Duodenal mucosa (tissue), 2 donors: Measurements from ENCODE around the gene FGFR2.
A peak's percentile ranks its signal among the peaks of the same experiment; 100 is the strongest.

Experiments
- H3K27ac ChIP-seq: one replicate; pipeline ENCODE4 v1.7.0; 2013; ENCODE audit warnings: low read depth, low read length
- H3K27me3 ChIP-seq, 2 donors: one replicate each; pipeline ENCODE4 v1.7.0; 2013; ENCODE audit warnings: low read length in 2 of 2, control low read depth in 1 of 2; ENCODE audit not compliant: insufficient read depth in 2 of 2, control insufficient read depth in 1 of 2
- H3K36me3 ChIP-seq, 2 donors: one replicate each; pipeline ENCODE4 v1.7.0; 2013; ENCODE audit warnings: low read length in 2 of 2, control low read depth in 1 of 2; ENCODE audit not compliant: insufficient read depth in 2 of 2, control insufficient read depth in 1 of 2
- H3K4me1 ChIP-seq, 2 donors: one replicate each; pipeline ENCODE4 v1.7.0; 2013; ENCODE audit warnings: low read length in 2 of 2, control low read depth in 1 of 2; ENCODE audit not compliant: insufficient read depth in 2 of 2, control insufficient read depth in 1 of 2
- H3K4me3 ChIP-seq, 2 donors: one replicate each; pipeline ENCODE4 v1.7.0; 2013; ENCODE audit warnings: low read length in 2 of 2, low read depth in 1 of 2
- H3K9ac ChIP-seq, 2 donors: one replicate each; pipeline ENCODE4 v1.7.0; 2013; ENCODE audit warnings: low read length in 2 of 2, low read depth in 1 of 2
- H3K9me3 ChIP-seq, 2 donors: one replicate each; pipeline ENCODE4 v1.7.0; 2013; ENCODE audit warnings: low read length in 2 of 2, control low read depth in 1 of 2; ENCODE audit not compliant: control insufficient read depth in 1 of 2

The FGFR2 gene

GRCh38 chr10:121611393-121612159 lies 13.3 kb upstream of the FGFR2 start:
- Histone ChIP-seq H3K27ac (no peak overlapping the region), H3K4me1 (peaks cover 4 to 14% of the 10 kb centered on the region in 2 donors), H3K27me3 (no peaks in the 10 kb centered on the region)

GRCh38 chr10:121610798-121611323 lies 12.6 kb upstream of the FGFR2 start:
- H3K27ac ChIP-seq: no peak overlapping the region
- no peaks in the 10 kb centered on the region for H3K27me3 ChIP-seq
- no peaks in the 10 kb centered on the region for H3K9me3 ChIP-seq
- peaks cover 4 to 21% of the 10 kb centered on the region in 2 donors for H3K4me1 ChIP-seq
- H3K9ac ChIP-seq: no peak overlapping the region
- H3K4me3 ChIP-seq: no peak overlapping the region
- H3K36me3 ChIP-seq: no peaks in the 10 kb centered on the region

More at GRCh38 chr10:121611393-121612159, 13.3 kb upstream of the FGFR2 start:
- H3K9me3 ChIP-seq: no peaks in the 10 kb centered on the region
- H3K9ac ChIP-seq: no peak overlapping the region
- no peaks in the 10 kb centered on the region for H3K36me3 ChIP-seq
- no peak overlapping the region for H3K4me3 ChIP-seq

- Histone ChIP-seq H3K27me3 (no peaks in the 10 kb centered on the region), H3K4me3 (no peak overlapping the region), H3K9ac (no peak overlapping the region), H3K36me3 (no peaks in the 10 kb centered on the region), H3K27ac (no peak overlapping the region), H3K9me3 (no peaks in the 10 kb centered on the region), H3K4me1 (peaks cover 4 to 20% of the 10 kb centered on the region in 2 donors)
Observed at GRCh38 chr10:121609426-121610380, 11.5 kb upstream of the FGFR2 start.

- H3K4me3 ChIP-seq: peak overlapping the region; percentile 23 to 40
- H3K36me3 ChIP-seq: no peaks in the 10 kb centered on the region
- no peaks in the 10 kb centered on the region for H3K9me3 ChIP-seq
- H3K27ac ChIP-seq: no peak overlapping the region
- H3K4me1 ChIP-seq: peaks cover 4 to 16% of the 10 kb centered on the region in 2 donors
- H3K9ac ChIP-seq: no peak overlapping the region
- H3K27me3 ChIP-seq: no peaks in the 10 kb centered on the region
Observed at GRCh38 chr10:121608469-121609190, 10.4 kb upstream of the FGFR2 start.

GRCh38 chr10:121607310-121608055 lies 9.2 kb upstream of the FGFR2 start:
- Histone ChIP-seq H3K27me3 (no peaks in the 10 kb centered on the region), H3K9me3 (no peaks in the 10 kb centered on the region), H3K4me3 (no peak overlapping the region), H3K36me3 (no peaks in the 10 kb centered on the region), H3K27ac (no peak overlapping the region), H3K4me1 (peaks cover 4 to 16% of the 10 kb centered on the region in 2 donors), H3K9ac (no peak overlapping the region)

GRCh38 chr10:121605708-121606107 lies 7.5 kb upstream of the FGFR2 start:
- H3K4me3 ChIP-seq: no peak overlapping the region

GRCh38 chr10:121601458-121601857 lies 3.2 kb upstream of the FGFR2 start:
- Histone ChIP-seq H3K27me3 (peaks cover 4 to 11% of the 10 kb centered on the region in 2 donors), H3K9ac (no peak overlapping the region), H3K27ac (no peak overlapping the region), H3K9me3 (no peaks in the 10 kb centered on the region), H3K4me1 (peaks cover 5 to 18% of the 10 kb centered on the region in 2 donors), H3K4me3 (no peak overlapping the region), H3K36me3 (no peaks in the 10 kb centered on the region)

More at GRCh38 chr10:121605708-121606107, 7.5 kb upstream of the FGFR2 start:
- Histone ChIP-seq H3K4me1 (peaks cover 4 to 16% of the 10 kb centered on the region in 2 donors), H3K27ac (no peak overlapping the region), H3K9ac (no peak overlapping the region), H3K9me3 (no peaks in the 10 kb centered on the region), H3K27me3 (no peaks in the 10 kb centered on the region), H3K36me3 (no peaks in the 10 kb centered on the region)

GRCh38 chr10:121600611-121601010 lies 2.4 kb upstream of the FGFR2 start:
- Histone ChIP-seq H3K27me3 (peaks cover 4 to 18% of the 10 kb centered on the region in 2 donors), H3K4me3 (no peak overlapping the region), H3K9me3 (no peaks in the 10 kb centered on the region), H3K9ac (no peak overlapping the region), H3K4me1 (peaks cover 5 to 11% of the 10 kb centered on the region in 2 donors), H3K27ac (no peak overlapping the region), H3K36me3 (no peaks in the 10 kb centered on the region)

GRCh38 chr10:121599947-121600346 lies 1.7 kb upstream of the FGFR2 start:
- H3K9me3 ChIP-seq: no peaks in the 10 kb centered on the region
- H3K27ac ChIP-seq: no peak overlapping the region
- H3K9ac ChIP-seq: no peak overlapping the region
- H3K27me3 ChIP-seq: peaks cover 4 to 18% of the 10 kb centered on the region in 2 donors
- H3K36me3 ChIP-seq: no peaks in the 10 kb centered on the region
- no peak overlapping the region for H3K4me3 ChIP-seq
- peaks cover 5 to 11% of the 10 kb centered on the region in 2 donors for H3K4me1 ChIP-seq
